ENCODE results near the gene RERE.
"Not testable (repeated sequence)": the region's sequence is repeated elsewhere in the genome, so short reads cannot be mapped to it uniquely, and the experiment has no call there.

Gene RERE

GRCh38 chr1:8598783-8599182 is 218.7 kb downstream of the RERE start:
- DNase-seq, result no peak

DNA sequence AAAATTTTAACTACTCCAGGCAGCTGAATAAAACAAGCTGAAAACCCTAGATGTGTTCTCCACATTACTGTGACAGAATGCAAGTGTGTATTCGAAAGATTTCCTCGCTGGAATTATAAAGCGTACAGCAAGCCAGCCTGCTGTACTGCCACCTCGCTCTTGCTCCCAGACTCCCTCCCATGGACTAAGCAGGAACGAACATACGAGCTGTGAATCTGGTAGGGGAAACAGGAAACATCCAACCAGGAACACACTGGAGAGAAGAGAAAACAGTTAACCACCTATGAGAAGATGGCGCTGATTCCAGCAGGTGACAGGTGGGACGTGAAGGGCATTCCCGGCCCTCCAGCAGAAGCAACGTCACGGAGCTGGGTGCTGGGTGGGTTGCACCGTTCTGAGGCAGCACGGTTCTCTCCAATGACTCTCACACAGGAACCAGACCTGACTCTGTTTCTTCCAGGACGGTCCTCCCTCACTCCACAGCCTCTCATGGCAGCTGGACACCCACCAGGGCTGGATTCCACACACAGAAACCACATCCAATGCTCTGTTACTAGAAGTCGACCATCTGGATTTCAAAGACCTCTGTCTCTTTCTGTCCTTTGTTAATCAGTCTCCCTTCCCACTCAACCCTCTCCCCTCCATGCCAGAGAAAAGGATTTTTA is 219.2 kb downstream of the RERE start:
- no peak for DNase-seq

DNA sequence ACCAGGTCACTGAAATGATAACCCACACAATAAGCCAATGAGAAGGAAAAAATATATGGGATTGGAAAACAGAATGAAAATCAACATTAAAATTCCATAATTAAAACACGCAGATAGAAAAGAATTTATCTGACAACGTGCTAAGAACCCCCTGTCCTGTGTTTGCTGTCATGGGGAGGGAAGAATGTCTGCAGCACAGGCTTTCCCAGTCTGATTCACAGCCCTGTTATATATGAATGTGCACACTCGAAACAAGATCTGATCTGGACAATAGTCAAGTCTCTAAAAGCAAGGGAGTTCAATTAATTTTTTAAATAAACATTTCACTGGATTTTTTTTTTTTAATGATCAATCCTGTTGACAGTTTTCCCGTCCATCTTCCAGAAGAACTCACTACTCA is 220.0 kb downstream of the RERE start:
- DNase-seq, result no peak

DNA sequence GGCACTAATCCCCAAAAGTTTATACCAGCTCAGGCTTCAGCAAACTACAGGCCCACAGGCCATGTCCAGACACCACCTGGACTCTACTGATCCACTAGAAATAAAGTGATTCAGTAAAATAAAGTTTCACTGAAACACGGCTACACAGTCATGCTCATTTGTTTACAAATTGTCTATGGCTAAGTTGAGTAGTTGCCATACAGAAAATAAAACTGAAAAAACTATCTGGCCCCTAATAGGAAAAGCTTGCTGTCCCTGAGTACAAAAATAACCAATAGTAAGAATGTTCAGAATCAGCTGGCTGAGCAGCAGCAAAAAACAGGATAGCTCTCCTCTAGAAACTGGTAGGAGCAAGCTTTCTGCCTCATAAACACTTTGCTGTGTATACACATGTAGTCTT is 221.5 kb downstream of the RERE start:
- no peak for DNase-seq

- DNase-seq, result no peak
These were observed 222.1 kb downstream of the RERE start for GRCh38 chr1:8595332-8595731.

- not testable (repeated sequence) for DNase-seq
These were observed 224.1 kb downstream of the RERE start for GRCh38 chr1:8593292-8593691.

- no peak for DNase-seq
These were observed 225.9 kb downstream of the RERE start for GRCh38 chr1:8591569-8591968.

- DNase-seq, result no peak
These were observed 226.6 kb downstream of the RERE start for GRCh38 chr1:8590721-8591351.

GRCh38 chr1:8589571-8589970 is 227.9 kb downstream of the RERE start:
- DNase-seq, result no peak

DNA sequence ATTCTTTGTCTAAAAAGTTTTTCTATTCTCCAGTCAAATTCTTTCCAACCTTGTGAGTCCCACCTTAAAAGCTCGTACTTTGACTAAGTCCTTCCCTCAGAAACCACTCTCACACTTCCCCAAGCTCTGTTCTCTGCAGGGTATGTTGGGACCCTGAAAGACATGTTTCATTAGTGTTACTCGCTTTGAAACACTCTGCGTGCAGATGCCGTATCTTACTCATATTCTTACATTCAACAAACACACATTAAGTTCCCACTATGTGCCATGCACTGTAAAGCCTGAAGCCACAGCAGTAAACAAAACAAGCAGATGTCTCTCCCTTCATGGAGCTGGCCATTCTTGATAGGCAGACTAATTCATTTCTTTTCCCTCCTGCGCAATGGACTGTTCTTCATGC is 229.7 kb downstream of the RERE start:
- no peak for DNase-seq

DNA sequence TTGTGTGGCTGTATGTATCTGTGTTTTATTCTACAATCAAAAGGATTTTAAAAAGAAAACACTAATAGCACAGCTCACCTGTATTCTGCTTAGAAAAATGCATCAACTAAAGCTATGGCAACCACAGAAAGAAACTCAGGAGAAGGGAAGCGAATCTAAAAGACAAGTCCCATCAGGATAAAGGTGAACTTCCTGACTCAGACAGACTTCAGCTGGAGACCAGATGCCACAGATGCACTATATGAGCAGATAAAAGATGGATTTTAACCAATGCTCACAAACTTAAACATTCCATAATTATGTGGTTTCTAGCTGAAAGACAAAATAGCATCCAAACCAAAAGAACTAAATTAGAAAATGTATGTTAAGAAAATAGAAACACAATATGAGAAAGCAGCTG is 231.0 kb downstream of the RERE start:
- no peak for DNase-seq

DNA sequence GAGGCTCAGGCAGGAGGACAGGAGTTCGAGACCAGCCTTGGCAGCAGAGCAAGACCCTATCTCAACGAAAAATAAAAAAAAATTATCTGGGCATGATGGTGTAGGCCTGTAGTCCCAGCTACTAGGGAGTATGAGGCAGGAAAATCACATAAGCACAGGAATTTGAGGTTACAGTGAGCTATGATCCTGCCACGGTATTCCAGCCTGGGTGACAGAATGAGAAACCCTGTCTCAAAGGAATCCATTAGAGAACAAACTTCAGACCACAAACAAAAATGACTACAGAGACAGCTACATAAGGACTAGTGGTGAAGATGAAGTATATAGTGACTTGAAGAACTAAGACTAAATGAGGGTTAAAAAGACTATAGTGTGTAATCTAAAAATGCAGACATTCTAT is 233.1 kb downstream of the RERE start:
- DNase-seq, result no peak

GRCh38 chr1:8583031-8583430 is 234.4 kb downstream of the RERE start:
- no peak for DNase-seq

GRCh38 chr1:8580566-8580965 is 236.9 kb downstream of the RERE start:
- no peak for DNase-seq

DNA sequence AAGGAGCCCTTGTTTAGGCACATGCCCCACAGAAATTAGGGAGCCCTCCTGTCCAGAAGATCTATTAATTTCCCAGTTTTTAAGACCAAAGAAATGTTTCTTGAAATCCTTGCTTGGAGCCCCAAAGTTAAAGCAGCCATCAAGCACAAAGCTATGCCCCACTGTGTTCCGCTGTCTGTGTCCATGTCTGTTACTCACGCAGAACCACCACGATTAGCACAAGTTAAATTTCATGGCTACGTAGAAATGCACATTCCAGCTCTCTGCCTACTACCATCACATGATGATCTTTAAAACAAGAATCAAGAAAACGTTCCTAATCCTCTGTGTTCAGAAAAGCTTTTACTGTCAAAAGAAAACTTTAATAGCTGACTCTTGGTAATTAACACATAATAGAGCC is 238.5 kb downstream of the RERE start:
- DNase-seq, result no peak

DNA sequence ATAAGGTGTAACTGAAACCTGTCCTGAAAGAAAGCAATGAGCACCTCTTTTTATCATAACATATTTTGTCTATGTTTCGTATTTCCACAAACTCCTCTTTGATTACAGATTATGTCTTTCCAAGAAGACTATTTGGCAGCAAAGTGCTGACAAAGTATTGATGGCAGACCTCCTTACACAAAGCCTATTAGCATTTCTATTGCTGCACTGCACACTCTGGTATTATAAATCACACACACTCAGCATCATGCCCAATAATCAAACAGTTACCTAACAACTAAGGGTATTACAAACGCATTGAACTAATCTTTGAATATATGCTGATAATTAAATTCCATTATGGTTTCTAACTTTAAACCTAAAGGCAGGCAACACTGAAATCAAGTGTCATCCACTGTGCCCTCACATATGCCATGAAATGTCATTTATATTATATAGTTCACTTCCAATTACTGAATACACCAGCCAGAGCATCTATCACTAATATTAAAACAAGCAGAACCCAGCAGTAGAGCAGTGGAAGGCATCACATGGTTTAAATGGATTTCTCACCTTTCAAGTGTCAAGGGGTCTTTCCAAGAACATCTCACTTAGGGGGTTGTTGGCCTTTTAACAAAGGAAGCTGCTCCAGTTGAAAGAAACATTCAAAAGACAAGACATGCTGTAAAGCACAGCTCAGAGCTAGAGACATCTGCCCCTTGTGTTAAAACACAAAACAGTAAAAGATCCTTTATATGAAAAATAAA is 239.1 kb downstream of the RERE start:
- DNase-seq, result no peak

DNA sequence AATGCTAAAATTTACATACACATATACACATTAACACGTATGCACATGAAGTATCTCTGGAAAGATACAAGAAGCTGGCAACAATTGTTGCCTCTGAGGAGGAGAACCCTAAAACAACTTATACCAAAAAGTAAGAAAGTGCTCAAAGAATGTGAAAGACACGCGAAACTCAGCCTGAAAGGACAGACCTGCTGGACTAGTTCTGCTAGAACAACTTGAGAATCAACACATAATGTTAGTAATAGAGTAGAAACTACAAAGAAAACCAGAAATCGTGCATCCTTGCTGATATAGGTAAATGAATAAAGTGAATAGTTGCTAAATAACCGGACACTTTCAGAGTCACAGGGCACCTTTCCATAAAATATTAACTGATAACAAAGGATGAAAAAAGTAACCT is 242.5 kb downstream of the RERE start:
- no peak for DNase-seq

GRCh38 chr1:8572106-8572505 is 245.3 kb downstream of the RERE start:
- DNase-seq, result no peak

GRCh38 chr1:8571200-8571984 is 246.0 kb downstream of the RERE start:
- no peak for DNase-seq

- no peak for DNase-seq
These were observed 247.0 kb downstream of the RERE start for GRCh38 chr1:8570465-8570864.

DNA sequence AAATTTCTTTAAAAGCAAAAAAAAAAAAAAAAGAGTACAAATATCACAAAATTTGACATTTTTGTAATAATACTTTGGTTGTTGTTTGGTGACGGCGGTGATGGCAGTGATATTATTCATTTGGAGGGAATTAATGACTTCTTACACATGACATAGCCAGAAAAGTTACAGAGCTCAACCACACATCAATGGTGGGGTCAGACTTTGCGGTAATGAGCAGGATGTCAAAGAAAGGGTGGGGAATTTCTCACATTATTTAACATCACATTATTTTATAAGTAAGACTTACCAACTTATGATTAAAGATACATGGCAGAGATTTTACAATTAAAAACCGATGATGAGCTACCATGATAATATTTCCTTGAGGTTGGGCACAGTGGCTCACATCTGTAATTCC is 248.2 kb downstream of the RERE start:
- no peak for DNase-seq

GRCh38 chr1:8568837-8569236 is 248.6 kb downstream of the RERE start:
- DNase-seq, result no peak

GRCh38 chr1:8567146-8567545 is 250.3 kb downstream of the RERE start:
- no peak for DNase-seq

GRCh38 chr1:8565802-8566201 is 251.6 kb downstream of the RERE start:
- no peak for DNase-seq

All from activated effector memory CD4-positive, alpha-beta T cell treated with anti-CD3 and anti-CD28 coated beads, Interleukin-2, amount 50 U/mL, for 16 hours (primary cell).